Neural crest cell (in vitro differentiated cells): Measurements from ENCODE around the gene FCRL4. TPM values are rescaled to one million over a fixed set of nuclear protein-coding genes. Genes with fewer than 3 reads are reported as not detected.

Experiments used
- DNase-seq: peaks from one replicate; pipeline ENCODE4 v3.0.0; 2021; ENCODE audit warnings: low read depth, mixed read lengths, low spot score
- H3K27ac Mint-ChIP-seq: one replicate; pipeline ENCODE4 v1.8.0; 2021; ENCODE audit warnings: mild to moderate bottlenecking, mixed read lengths; ENCODE audit not compliant: unreplicated experiment
- H3K27me3 Mint-ChIP-seq: 2 replicates; pipeline ENCODE4 v1.8.0; 2021; ENCODE audit warnings: low read depth, mild to moderate bottlenecking, mixed read lengths
- H3K36me3 Mint-ChIP-seq: 2 replicates; pipeline ENCODE4 v1.8.0; 2021; ENCODE audit warnings: low read depth, mild to moderate bottlenecking, mixed read lengths
- H3K4me1 Mint-ChIP-seq: 2 replicates; pipeline ENCODE4 v1.8.0; 2021; ENCODE audit warnings: mixed read lengths
- H3K4me3 Mint-ChIP-seq: one replicate; pipeline ENCODE4 v1.8.0; 2021; ENCODE audit warnings: mild to moderate bottlenecking, mixed read lengths
- H3K9me3 Mint-ChIP-seq: 2 replicates; pipeline ENCODE4 v1.8.0; 2021; ENCODE audit warnings: mixed read lengths
- CTCF ChIP-seq: fragments of 200-600 bp; sonication (generic); conservative IDR thresholded peaks from 2 replicates; pipeline ENCODE4 v1.5.0; 2021; ENCODE audit warnings: antibody characterized with exemption, mild to moderate bottlenecking
- total RNA-seq: library from RNA; stranded (reverse); gene quantifications from 2 replicates; pipeline ENCODE4 v1.2.1, GENCODE V29; 2021

FCRL4 gene
- total RNA-seq, 1 donor from 2014 or later, result not detected

GRCh38 chr1:157539568-157539967, 58.3 kb downstream of the FCRL4 start:
- H3K9me3 Mint-ChIP-seq, result no peaks in the 10 kb centered on the region
- H3K4me1 Mint-ChIP-seq, result no peaks in the 10 kb centered on the region
- DNase-seq, result no peak

GRCh38 chr1:157532569-157532968, 65.3 kb downstream of the FCRL4 start:
- H3K36me3 Mint-ChIP-seq, result no peaks in the 10 kb centered on the region
- H3K9me3 Mint-ChIP-seq, result no peaks in the 10 kb centered on the region
- TF ChIP-seq CTCF, result no peak
- H3K4me1 Mint-ChIP-seq, result no peaks in the 10 kb centered on the region
- no peak overlapping the region for H3K4me3 Mint-ChIP-seq
- H3K27ac Mint-ChIP-seq, result no peak overlapping the region
- no peak for DNase-seq
- H3K27me3 Mint-ChIP-seq, result peaks cover 55% of the 10 kb centered on the region

More at GRCh38 chr1:157539568-157539967, 58.3 kb downstream of the FCRL4 start:
- Mint-ChIP-seq H3K27ac (no peak overlapping the region), H3K36me3 (no peaks in the 10 kb centered on the region), H3K4me3 (no peak overlapping the region), H3K27me3 (peaks cover 66% of the 10 kb centered on the region)
- no peak for TF ChIP-seq CTCF

GRCh38 chr1:157523774-157524493, 74.0 kb downstream of the FCRL4 start:
- Mint-ChIP-seq H3K9me3 (no peaks in the 10 kb centered on the region), H3K36me3 (no peaks in the 10 kb centered on the region), H3K27ac (no peak overlapping the region), H3K27me3 (peaks cover 12% of the 10 kb centered on the region), H3K4me1 (no peaks in the 10 kb centered on the region), H3K4me3 (no peak overlapping the region)
- no peak for DNase-seq
- TF ChIP-seq CTCF, result no peak

Other genes starting within 250 kb of the FCRL4 start
- not detected in 2 replicates for gene FCRL5, start 45.6 kb downstream of the FCRL4 start, total RNA-seq
- gene FCRL3, start 102.7 kb upstream of the FCRL4 start, total RNA-seq, result not detected in 2 replicates
- gene FCRL2, start 179.0 kb upstream of the FCRL4 start, total RNA-seq, result not detected in 2 replicates
- not detected in 2 replicates for gene FCRL1, start 222.0 kb upstream of the FCRL4 start, total RNA-seq
- not detected in 2 replicates for gene CD5L, start 243.7 kb upstream of the FCRL4 start, total RNA-seq